ENCODE data around the gene ANO1. TPM values are rescaled to one million over a fixed set of nuclear protein-coding genes. Genes with fewer than 3 reads are reported as not detected.

The ANO1 gene
- total RNA-seq, 1 donor from 2014 or later = 0.14 TPM

DNA sequence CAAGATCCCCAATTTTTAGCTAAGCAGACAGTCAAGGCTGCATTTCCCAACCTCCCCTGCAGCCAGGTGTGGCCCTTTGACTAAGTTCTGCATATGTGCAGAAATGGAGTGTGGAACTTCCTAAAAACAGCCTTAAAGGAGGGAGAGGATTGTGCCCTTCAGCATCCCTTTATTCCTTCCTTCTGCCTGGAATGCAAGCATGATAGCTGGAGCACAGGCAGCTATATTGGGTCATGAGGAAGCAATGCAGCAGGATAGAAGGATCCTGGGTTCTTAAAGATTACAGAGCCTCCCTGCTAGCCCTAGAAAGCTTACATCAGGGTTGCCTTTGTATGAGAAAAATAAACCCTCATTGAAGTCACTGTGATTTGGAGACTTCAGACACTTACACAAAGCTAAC is 154.9 kb downstream of the ANO1 start:
- H3K27me3 Mint-ChIP-seq (ENCODE audit: low read depth, unreplicated experiment) = no peaks in the 10 kb centered on the region
- DNase-seq (ENCODE audit: low read depth) = no peak
- no peak overlapping the region for H3K4me3 ChIP-seq (ENCODE audit: insufficient read depth, low read depth, low read length)
- TF ChIP-seq CTCF (IDR thresholded peaks at IDR 0.05; ENCODE audit: insufficient read depth, low read depth, low read length) = no peak
- TF ChIP-seq EZH2 (IDR thresholded peaks at IDR 0.05; ENCODE audit: insufficient read depth, low read length) = no peak
- no peaks in the 10 kb centered on the region for H3K79me2 ChIP-seq (ENCODE audit: insufficient read depth, low read length)
- H2AFZ ChIP-seq (ENCODE audit: low read depth, low read length) = no peak overlapping the region
- H3K9me3 ChIP-seq (ENCODE audit: insufficient read depth, low read depth, low read length) = no peaks in the 10 kb centered on the region
- H3K27ac ChIP-seq (ENCODE audit: low read depth, low read length) = peak overlapping the region; percentile 64
- no peak overlapping the region for H3K4me3 Mint-ChIP-seq (ENCODE audit: unreplicated experiment)
- no peaks in the 10 kb centered on the region for H3K27me3 ChIP-seq (ENCODE audit: insufficient read depth, low read length)
- peaks cover 11% of the 10 kb centered on the region for H3K4me1 Mint-ChIP-seq (ENCODE audit: low read depth, unreplicated experiment)
- H3K36me3 Mint-ChIP-seq (ENCODE audit: low read depth, unreplicated experiment) = no peaks in the 10 kb centered on the region
- H3K27ac Mint-ChIP-seq (ENCODE audit: unreplicated experiment) = no peak overlapping the region
- H3K9ac ChIP-seq (ENCODE audit: low read length) = no peak overlapping the region
- H4K20me1 ChIP-seq (ENCODE audit: insufficient read depth, low read length) = no peaks in the 10 kb centered on the region
- peak overlapping the region; percentile 57 for H3K4me2 ChIP-seq (ENCODE audit: low read length)
- peaks cover 22% of the 10 kb centered on the region for H3K4me1 ChIP-seq (ENCODE audit: insufficient read depth, low read length)
- peaks cover 5% of the 10 kb centered on the region for H3K9me3 Mint-ChIP-seq (ENCODE audit: unreplicated experiment)
- FAIRE-seq = no peak
- no peaks in the 10 kb centered on the region for H3K36me3 ChIP-seq (ENCODE audit: insufficient read depth, low read length)

DNA sequence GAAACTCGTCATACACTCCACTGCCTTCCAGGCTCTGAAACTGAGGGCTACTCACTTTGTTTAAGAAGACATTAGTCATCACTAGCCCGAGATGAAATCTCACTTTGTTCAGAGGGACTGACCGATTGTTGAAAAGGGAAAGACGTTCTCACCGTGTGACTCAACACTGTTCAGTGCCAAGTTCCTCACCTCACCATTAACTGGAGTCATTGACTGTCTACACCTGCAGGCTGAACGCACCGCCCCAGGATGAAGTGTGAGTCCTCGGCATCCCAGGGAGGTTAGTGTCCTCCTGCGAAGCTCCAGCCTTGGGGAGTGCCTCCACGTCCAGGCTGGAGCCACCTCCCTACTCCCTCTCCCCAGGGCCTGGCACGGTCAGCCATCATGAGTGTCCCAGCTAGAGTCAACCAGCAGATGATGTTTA is 155.4 kb downstream of the ANO1 start:
- Histone ChIP-seq H3K9ac (ENCODE audit: low read length) (peak overlapping the region; percentile 9), H3K27me3 (ENCODE audit: insufficient read depth, low read length) (no peaks in the 10 kb centered on the region), H2AFZ (ENCODE audit: low read depth, low read length) (no peak overlapping the region), H4K20me1 (ENCODE audit: insufficient read depth, low read length) (no peaks in the 10 kb centered on the region), H3K9me3 (ENCODE audit: insufficient read depth, low read depth, low read length) (no peaks in the 10 kb centered on the region), H3K4me3 (ENCODE audit: insufficient read depth, low read depth, low read length) (no peak overlapping the region), H3K4me1 (ENCODE audit: insufficient read depth, low read length) (peaks cover 22% of the 10 kb centered on the region), H3K36me3 (ENCODE audit: insufficient read depth, low read length) (no peaks in the 10 kb centered on the region), H3K4me2 (ENCODE audit: low read length) (peak overlapping the region; percentile 57), H3K27ac (ENCODE audit: low read depth, low read length) (peak overlapping the region; percentile 66), H3K79me2 (ENCODE audit: insufficient read depth, low read length) (no peaks in the 10 kb centered on the region)
- H3K9me3 Mint-ChIP-seq (ENCODE audit: unreplicated experiment) = peaks cover 5% of the 10 kb centered on the region
- FAIRE-seq (peak; percentile 93), DNase-seq (ENCODE audit: low read depth) (peak; percentile 98)
- H3K36me3 Mint-ChIP-seq (ENCODE audit: low read depth, unreplicated experiment) = no peaks in the 10 kb centered on the region
- H3K4me3 Mint-ChIP-seq (ENCODE audit: unreplicated experiment) = peak overlapping the region; percentile 54
- TF ChIP-seq CTCF (IDR thresholded peaks at IDR 0.05; ENCODE audit: insufficient read depth, low read depth, low read length) (no peak), EZH2 (IDR thresholded peaks at IDR 0.05; ENCODE audit: insufficient read depth, low read length) (no peak)
- H3K4me1 Mint-ChIP-seq (ENCODE audit: low read depth, unreplicated experiment) = peaks cover 11% of the 10 kb centered on the region
- peak overlapping the region; percentile 60 for H3K27ac Mint-ChIP-seq (ENCODE audit: unreplicated experiment)
- H3K27me3 Mint-ChIP-seq (ENCODE audit: low read depth, unreplicated experiment) = no peaks in the 10 kb centered on the region

GRCh38 chr11:70233962-70234361 is 155.8 kb downstream of the ANO1 start:
- peak overlapping the region; percentile 57 for H3K4me2 ChIP-seq (ENCODE audit: low read length)
- FAIRE-seq (no peak), DNase-seq (ENCODE audit: low read depth) (no peak)
- no peaks in the 10 kb centered on the region for H3K79me2 ChIP-seq (ENCODE audit: insufficient read depth, low read length)
- peaks cover 11% of the 10 kb centered on the region for H3K4me1 Mint-ChIP-seq (ENCODE audit: low read depth, unreplicated experiment)
- no peaks in the 10 kb centered on the region for H3K27me3 Mint-ChIP-seq (ENCODE audit: low read depth, unreplicated experiment)
- H3K9me3 ChIP-seq (ENCODE audit: insufficient read depth, low read depth, low read length) = no peaks in the 10 kb centered on the region
- H3K27ac Mint-ChIP-seq (ENCODE audit: unreplicated experiment) = no peak overlapping the region
- no peak overlapping the region for H3K4me3 ChIP-seq (ENCODE audit: insufficient read depth, low read depth, low read length)
- H3K4me1 ChIP-seq (ENCODE audit: insufficient read depth, low read length) = peaks cover 22% of the 10 kb centered on the region
- H4K20me1 ChIP-seq (ENCODE audit: insufficient read depth, low read length) = no peaks in the 10 kb centered on the region
- H3K27ac ChIP-seq (ENCODE audit: low read depth, low read length) = peak overlapping the region; percentile 66
- H3K27me3 ChIP-seq (ENCODE audit: insufficient read depth, low read length) = no peaks in the 10 kb centered on the region
- peak overlapping the region; percentile 9 for H3K9ac ChIP-seq (ENCODE audit: low read length)
- no peak overlapping the region for H2AFZ ChIP-seq (ENCODE audit: low read depth, low read length)
- no peaks in the 10 kb centered on the region for H3K36me3 ChIP-seq (ENCODE audit: insufficient read depth, low read length)
- no peaks in the 10 kb centered on the region for H3K36me3 Mint-ChIP-seq (ENCODE audit: low read depth, unreplicated experiment)
- TF ChIP-seq EZH2 (IDR thresholded peaks at IDR 0.05; ENCODE audit: insufficient read depth, low read length) (no peak), CTCF (IDR thresholded peaks at IDR 0.05; ENCODE audit: insufficient read depth, low read depth, low read length) (no peak)
- H3K4me3 Mint-ChIP-seq (ENCODE audit: unreplicated experiment) = no peak overlapping the region
- H3K9me3 Mint-ChIP-seq (ENCODE audit: unreplicated experiment) = peaks cover 5% of the 10 kb centered on the region
